Measurements from ENCODE around the gene CAMKMT. TPM values are rescaled to one million over a fixed set of nuclear protein-coding genes. Genes with fewer than 3 reads are reported as not detected.

Gene CAMKMT
- total and polyA plus RNA-seq, 2 experiments from 2014 or later: 26.5 to 29.5 TPM

GRCh38 chr2:44722026-44722625, 360.4 kb downstream of the CAMKMT start (continued):
- TF ChIP-seq CTCF (conservative IDR thresholded peaks at IDR 0.05; ENCODE audit: low read depth in 2 of 2): no peak
- TF ChIP-seq CREB1 (CRISPR knock-in tag; IDR thresholded peaks at IDR 0.05; ENCODE audit: low read depth): no peak
- no peak for TF ChIP-seq EZH2 (IDR thresholded peaks at IDR 0.05; ENCODE audit: low read depth, unreplicated experiment)
- TF ChIP-seq JUNB (IDR thresholded peaks at IDR 0.05; ENCODE audit: unreplicated experiment): no peak
- no peak for TF ChIP-seq ZNF114 (CRISPR knock-in tag; IDR thresholded peaks at IDR 0.05)
- no peak for TF ChIP-seq POLR2AphosphoS5 (IDR thresholded peaks at IDR 0.05; ENCODE audit: low read depth)
- TF ChIP-seq REST (IDR thresholded peaks at IDR 0.05; ENCODE audit: unreplicated experiment): no peak

- no peak overlapping the region for H3K4me3 ChIP-seq
- no peaks in the 10 kb centered on the region for H3F3A ChIP-seq (replicated peaks; ENCODE audit: low read depth)
- H3K9me3 Mint-ChIP-seq: no peaks in the 10 kb centered on the region
- no peaks in the 10 kb centered on the region; the same call in 2 of the 3 replicates for H3K4me1 Mint-ChIP-seq
- H3K79me2 ChIP-seq (replicated peaks; ENCODE audit: insufficient read depth): no peaks in the 10 kb centered on the region
- no peak overlapping the region for H3K4me2 ChIP-seq
- no peak overlapping the region for H2AFZ ChIP-seq
- ATAC-seq: no peak
- no peaks in the 10 kb centered on the region for H3K36me3 ChIP-seq (ENCODE audit: insufficient read depth)
- no peaks in the 10 kb centered on the region for H3K27me3 ChIP-seq (ENCODE audit: insufficient read depth)
- H4K20me1 ChIP-seq (replicated peaks; ENCODE audit: insufficient read depth): no peaks in the 10 kb centered on the region; the same call in 1 of the 2 replicates
- no peaks in the 10 kb centered on the region for H3K27me3 Mint-ChIP-seq (ENCODE audit: insufficient read depth, low read depth, poor library complexity)
- H3K27ac ChIP-seq (ENCODE audit: low read depth): no peak overlapping the region
- H3K4me1 ChIP-seq (ENCODE audit: insufficient read depth): no peaks in the 10 kb centered on the region
- H3K4me3 Mint-ChIP-seq: no peak overlapping the region
- no peak for DNase-seq (ENCODE audit: low spot score)
- no peaks in the 10 kb centered on the region for H3K36me3 Mint-ChIP-seq (ENCODE audit: low read depth)
- no peaks in the 10 kb centered on the region for H3K9me2 ChIP-seq (ENCODE audit: insufficient read depth)
- H3K27ac Mint-ChIP-seq: no peak overlapping the region
- TF ChIP-seq REST (IDR thresholded peaks at IDR 0.05; ENCODE audit: unreplicated experiment): no peak
- TF ChIP-seq ZNF462 (CRISPR knock-in tag; IDR thresholded peaks at IDR 0.05): no peak
- no peak for TF ChIP-seq POLR2AphosphoS5 (IDR thresholded peaks at IDR 0.05; ENCODE audit: low read depth)
- no peak for TF ChIP-seq CREB1 (CRISPR knock-in tag; IDR thresholded peaks at IDR 0.05; ENCODE audit: low read depth)
- no peak for TF ChIP-seq ZNF114 (CRISPR knock-in tag; IDR thresholded peaks at IDR 0.05)
- TF ChIP-seq ZNF331 (CRISPR knock-in tag; IDR thresholded peaks at IDR 0.05; ENCODE audit: low read depth): no peak
Measured at GRCh38 chr2:44723921-44724320, 362.2 kb downstream of the CAMKMT start.

Measured in GM23338 (cell line).